Gastrocnemius medialis (tissue), 4 donors: ENCODE results near the gene DMRT3.

Source experiments
- CTCF ChIP-seq, 5 experiments: fragments of 450-650 bp in 3 of 5; fragments of 200-600 bp in 2 of 5; sonication (generic) in 2 of 5; IDR thresholded peaks in 4 of 5; conservative IDR thresholded peaks in 1 of 5; 1 replicate in 4 of 5; 2 replicates in 1 of 5; pipeline ENCODE4 v1.5.1; 2016 to 2019; ENCODE audit warnings: antibody characterized with exemption in 5 of 5, mild to moderate bottlenecking in 3 of 5, moderate library complexity in 3 of 5
- POLR2A ChIP-seq, 2 donors: fragments of 450-650 bp; IDR thresholded peaks; one replicate each; pipeline ENCODE4 v1.6.1; 2017; ENCODE audit warnings: antibody characterized with exemption in 2 of 2, mild to moderate bottlenecking in 2 of 2, moderate library complexity in 2 of 2

GRCh38 chr9:1005043-1005667, 28.7 kb downstream of the DMRT3 start:
- peak in 3 of 5 experiments; percentile 22 to 37 (median 32) for TF ChIP-seq CTCF (IDR thresholded peaks at IDR 0.05 in 4 of 5, conservative IDR thresholded peaks at IDR 0.05 in 1 of 5)
- TF ChIP-seq POLR2A (IDR thresholded peaks at IDR 0.05), result no peak
